ENCODE measurements around the gene EED.

EED gene

DNA sequence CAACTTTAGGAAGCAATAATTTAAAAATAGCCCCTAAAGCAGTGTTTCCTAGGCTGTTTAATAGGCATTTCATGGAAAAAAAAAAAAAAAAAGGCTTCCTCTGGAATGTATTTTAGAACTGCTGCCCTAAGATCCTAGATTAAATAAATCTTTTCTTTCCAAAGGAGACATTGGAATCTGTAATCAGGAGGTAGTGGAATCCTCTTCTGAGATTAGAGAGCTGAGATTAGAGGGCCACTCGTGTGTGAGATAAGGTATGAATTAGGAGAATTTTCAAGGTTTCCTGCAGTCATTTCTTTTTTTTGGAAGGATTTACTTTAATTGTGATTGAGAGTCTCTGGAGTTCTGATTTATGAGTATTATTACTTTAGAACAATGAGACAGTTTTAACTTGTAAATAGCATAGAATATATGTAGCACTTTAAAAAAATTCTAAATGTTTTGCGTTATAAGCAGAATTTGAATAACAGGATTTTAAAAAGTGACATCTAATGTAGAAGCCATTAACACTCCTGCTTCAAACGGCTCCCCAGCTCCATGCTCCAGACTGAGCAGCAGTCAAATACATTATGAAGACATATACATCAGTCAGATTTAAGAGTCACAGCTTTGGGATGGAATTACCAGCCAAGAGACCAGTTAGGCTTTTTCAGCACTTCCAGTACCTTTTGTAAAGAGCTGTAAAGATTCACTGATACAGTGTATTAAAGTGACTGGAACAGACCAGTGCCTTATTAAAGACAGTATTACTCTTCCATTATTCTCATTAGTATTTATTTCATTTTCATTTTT is 5.0 kb downstream of the EED start:
- no peak for DNase-seq

DNA sequence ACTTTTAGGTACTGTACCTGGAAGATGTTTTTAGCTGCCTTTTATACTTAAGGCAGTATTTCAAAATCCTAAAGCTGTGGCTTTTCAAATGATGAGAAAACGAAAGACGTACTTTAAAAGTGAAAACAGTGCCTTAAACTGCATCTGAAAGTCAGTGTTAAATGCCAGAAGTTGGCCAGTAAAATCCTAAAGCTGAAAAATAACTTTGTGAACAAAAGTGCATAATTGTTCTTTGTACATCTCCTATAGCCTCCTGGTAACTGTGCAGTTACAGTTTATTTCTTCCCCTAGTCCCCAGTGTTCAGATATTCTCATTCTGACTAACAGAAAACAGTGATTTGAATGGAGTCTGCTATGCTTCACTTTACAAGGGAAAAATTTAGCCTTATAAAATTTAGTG is 6.8 kb downstream of the EED start:
- no peak for DNase-seq

DNA sequence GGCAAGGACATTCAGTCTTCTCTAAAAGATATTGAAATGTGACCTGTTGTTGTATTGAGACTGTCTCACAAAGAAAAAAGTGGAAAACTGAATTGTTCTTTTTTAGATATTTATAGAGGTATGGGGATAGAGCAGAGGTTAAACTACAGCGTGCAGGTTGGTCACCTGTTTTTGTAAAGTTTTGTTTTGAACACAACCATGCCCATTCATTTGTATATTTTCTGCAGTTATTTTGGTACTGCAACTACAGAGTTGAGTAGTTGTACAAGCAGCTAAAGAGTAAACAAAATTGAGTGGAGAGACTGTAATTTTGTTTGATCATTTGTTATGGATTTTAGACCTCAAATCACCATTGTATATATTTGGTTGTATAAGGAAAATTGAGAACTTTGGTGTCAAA is 11.3 kb downstream of the EED start:
- DNase-seq = no peak

DNA sequence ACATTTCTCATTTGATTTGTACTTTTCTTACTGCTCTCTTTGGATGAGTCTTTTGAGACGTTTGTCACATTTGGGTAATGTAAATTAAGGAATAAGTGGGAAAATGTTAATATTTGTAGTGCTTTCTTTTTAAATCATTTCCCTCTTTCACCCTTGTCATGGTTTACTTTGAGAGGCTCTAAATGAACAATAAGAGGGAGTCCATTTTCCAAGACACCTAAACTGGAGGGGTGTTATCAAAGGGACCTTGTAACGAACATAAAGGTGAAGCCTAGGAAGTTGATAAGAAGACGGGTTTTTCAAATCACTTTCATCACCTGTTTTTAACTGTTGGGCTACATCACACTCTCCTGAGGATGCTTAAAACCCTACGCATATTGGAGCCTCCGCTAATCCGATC is 12.1 kb downstream of the EED start:
- DNase-seq = no peak

DNA sequence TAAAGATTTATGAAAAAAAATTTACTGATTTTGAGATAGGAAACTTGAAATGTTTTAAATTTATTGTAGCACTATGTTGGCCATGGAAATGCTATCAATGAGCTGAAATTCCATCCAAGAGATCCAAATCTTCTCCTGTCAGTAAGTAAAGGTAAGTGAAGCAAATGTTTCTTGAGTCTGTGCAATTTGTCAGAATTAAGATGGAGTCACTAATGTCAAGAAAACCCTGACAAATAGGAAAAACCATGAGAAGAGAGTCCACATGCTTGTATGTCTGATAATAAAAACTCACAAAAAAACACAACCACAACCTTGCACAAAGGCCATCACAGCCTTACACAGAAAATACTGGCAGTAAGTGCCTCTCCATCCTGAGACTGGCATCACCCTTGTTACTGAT is 12.9 kb downstream of the EED start:
- no peak for DNase-seq

DNA sequence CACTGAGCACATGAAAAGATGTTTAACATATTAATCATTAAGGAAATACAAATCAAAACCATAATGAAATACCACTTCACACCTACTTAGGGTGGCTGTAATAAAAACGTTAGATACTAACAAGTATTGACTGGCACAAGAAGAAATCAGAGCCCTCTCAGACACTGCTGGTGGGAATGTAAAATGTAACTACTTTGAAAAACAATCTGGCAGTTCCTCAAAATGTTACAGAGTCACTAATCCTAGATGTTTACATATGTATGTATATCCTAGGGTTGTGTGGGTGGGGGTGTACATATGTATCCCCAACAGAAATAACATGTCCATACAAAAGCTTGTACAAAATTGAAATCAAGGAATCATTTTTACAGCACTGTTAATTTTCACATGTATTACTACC is 15.2 kb downstream of the EED start:
- no peak for DNase-seq

DNA sequence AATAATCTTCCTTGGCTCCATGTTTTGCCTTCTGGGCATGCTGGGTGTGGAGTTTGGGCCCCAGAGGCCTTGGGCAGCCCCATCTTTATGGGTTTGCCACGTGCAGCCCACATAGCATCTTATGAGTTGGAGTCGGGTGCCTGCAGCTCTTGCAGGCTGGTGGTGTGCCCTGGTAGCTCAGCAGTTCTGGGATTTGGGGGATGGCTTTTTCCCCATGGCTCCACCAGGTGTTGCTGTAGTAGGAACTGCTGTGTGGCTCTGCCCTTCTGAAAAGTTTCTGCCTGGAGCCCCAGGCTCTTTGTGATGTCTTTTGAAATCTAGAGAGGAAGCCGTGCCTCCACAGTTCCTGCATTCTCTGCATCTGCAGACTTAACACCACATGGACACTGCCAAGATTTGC is 16.8 kb downstream of the EED start:
- DNase-seq = no peak

DNA sequence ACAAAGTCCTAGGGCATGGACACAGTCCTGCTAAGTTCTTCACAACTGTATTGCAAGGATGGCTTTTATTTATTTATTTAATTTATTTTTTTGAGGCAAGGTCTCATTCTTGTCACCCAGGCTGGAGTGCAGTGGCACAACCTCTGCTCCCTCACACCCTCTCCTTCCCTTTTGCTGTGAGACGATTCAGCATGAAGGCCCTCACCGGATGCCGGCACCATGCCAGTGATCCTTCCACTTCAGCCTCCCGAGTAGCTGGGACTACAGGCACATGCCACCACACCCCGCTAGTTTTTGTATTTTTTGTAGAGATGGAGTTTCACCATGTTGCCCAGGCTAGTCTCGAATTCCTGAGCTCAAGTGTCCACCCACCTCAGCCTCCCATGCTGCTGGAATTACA is 17.8 kb downstream of the EED start:
- DNase-seq = no peak

DNA sequence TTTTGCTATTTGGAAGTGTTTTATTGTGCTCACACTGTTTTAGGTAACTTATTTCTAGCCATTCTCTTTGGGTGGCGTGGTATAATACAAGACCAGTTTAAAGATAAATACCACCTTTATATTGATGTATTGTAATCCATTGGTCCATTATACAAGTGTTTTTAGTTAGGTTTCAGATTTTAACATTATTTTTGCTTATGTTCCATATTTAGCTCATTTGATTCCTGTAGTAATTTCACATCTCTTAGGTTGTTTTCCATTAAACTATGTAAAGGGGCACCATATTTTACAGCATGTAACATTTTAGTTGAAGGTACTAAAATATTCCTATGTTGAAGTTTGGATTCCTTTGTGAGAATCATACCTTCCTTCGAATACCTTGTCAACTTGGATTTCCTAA is 20.1 kb downstream of the EED start:
- no peak for DNase-seq

DNA sequence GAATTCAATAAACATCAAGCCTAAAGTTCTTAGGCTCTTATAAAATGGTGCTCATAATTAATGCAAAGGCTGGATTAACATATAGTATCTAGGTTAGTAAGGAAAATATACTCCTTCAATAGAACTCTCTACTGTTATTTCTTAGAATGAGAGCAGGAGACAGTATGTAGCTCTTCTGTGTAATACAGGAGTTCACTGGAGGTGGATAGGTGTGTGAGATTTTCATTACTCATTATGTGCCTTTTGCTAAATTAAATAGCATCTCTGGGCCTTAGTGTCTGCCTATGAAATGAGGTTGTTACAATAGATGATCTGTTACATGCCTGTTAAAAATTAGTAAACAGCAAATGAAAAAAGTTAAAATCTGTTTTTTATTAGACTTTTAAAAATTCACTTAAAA is 20.6 kb downstream of the EED start:
- no peak for DNase-seq

DNA sequence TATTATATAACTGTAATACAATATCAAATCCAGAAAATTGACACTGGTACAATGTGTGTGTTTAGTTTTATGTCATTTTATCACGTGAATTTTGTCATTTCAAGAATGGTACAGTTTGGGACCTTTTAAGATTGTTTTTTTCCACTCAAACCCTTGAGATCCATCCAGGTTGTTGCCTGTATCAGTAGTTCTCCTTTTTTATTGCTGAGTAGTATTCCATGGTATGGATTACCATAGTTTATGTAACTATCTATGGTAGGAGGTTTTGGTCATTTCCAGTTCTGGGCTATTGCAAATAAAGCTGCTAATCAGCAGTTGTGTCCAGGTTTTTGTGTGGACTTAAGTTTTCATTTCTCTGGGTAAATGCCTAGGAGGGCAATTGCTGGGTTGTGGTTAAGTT is 25.1 kb downstream of the EED start:
- DNase-seq = no peak

DNA sequence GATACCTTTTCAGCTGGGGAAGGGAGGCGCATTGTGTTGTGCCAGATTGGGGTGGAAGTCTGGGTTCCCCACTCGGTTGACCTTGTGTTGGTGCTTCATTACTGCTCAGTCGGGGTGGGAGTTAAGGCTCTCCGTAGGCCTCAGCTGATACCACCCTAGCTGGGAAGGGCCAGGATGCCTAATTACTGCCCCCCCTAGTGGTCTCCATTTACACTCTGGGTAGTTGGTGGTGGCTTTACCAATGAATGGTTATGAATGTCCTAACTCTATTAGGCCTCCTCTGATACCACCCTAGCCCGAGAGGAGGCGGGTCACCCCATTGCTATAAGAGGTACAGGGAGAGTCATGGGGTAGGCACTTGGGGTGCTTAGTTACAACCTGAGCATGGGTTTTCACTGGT is 29.9 kb downstream of the EED start:
- DNase-seq = no peak

DNA sequence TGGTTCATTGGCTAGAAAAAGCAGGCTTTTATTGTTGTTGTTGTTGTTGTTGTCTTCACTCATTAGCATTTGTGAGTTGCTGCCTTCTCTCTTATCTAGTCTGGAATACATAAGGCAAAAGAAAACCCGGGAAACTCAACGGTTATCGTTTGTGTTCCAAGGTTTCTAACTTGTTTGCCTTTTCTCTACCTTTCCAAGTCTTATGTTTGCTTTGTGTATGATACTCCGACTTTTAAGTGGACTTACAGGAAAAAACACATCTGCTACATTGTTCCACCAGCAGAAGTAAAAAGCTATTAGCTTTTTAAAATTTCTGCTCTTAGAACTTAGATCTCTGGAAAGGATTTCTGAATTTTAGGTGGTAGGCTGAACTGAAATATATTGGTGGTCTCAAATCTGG is 30.4 kb downstream of the EED start:
- DNase-seq = no peak

DNA sequence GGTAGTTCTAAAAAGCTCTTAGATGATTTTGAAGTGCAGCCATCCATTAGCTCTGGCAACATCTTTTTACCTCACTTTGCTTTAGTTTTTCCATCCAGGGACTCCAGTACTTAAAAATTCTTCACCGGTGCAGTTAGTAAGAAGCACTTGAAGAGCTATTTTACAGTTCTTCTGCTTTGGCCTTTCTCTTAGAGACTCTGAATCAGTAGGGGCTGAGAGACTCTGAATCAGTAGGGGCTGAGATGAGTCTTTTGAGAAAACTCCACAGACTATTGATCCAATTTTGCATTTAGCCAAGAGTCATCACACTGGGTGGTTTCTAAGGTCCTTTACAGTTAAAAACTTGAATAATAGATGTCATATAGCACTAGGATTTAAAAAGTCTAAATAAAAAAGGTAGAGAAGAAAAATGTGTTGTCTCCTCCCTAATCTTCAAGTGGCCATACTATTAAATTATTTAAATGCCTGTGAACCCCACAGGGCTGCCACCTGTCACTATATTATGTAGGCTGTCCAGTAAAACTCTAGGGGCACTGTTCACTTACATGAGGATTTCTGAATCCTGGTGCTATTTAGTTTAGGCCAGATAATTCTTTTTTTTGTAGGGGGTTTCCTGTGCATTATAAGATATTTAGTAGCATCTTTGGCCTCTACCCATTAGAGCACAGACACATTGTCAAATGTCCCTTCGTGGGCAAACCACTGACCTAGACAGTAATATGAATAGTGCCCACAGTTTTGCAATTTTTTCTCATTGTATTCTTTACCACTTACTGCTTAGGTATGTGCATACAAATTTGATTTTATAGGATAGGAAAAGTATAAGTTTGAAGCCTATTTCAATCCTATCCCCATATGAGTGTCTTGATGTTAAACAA is 31.2 kb downstream of the EED start:
- no peak for DNase-seq

DNA sequence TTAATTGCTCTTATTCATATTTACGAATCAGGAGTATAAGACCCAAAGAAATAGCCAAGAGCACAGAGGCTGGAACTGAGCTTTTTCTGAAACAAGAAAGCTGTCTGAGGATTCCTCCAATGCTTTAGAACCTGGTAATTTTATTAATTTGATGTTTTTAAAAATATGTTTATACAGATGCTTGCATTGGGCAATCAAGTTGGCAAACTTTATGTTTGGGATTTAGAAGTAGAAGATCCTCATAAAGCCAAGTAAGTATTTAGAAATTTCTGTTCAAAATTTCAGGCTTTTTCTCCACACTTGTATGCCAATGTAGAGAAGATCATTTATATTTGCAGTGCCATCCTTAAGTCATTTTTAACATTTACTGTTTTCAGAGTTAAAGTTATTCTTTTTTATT is 33.2 kb downstream of the EED start:
- no peak for DNase-seq

DNA sequence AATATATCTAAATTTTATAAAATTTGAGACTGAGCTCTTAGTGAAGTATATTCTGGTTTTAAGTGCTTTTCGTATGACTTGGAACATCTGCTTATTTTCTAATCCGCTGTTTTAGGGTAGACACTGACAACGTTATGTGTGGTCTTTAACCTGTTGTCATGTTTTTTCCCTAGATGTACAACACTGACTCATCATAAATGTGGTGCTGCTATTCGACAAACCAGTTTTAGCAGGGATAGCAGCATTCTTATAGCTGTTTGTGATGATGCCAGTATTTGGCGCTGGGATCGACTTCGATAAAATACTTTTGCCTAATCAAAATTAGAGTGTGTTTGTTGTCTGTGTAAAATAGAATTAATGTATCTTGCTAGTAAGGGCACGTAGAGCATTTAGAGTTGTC is 33.7 kb downstream of the EED start:
- DNase-seq = no peak

DNA sequence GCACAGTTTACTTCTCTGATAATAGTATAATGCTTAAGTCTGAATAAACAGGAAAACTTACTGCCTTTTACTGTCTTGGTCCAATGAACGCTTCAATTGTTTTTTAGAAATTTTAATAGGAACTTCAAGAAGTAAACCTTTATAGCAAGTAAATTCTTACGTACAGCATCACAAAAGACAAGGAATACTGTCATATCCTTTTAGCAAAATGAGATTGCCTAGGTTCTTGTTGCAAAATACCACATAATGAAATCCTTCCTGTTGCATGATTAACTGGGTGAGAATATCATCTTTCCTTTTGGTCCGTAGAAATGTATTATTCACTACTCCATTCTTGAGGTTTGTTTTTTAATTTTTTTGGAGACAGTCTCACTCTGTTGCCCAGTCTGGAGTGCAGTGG is 35.2 kb downstream of the EED start:
- DNase-seq = peak in 1 of 2 donors; percentile 47

DNA sequence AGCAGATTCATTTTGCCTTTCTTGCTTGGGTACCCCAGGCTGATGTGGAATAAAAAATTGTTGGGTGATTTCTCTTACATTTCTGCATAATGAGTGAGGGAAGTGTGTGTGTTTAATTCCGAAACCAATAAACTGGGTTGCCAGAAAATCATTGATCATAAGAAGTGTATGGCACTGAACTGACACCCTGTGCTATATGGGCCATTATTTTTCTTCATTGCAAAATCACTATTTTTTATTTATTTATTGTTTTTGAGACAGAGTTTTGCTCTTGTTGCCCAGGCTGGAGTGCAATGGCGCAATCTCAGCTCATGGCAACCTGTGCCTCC is 42.9 kb downstream of the EED start:
- no peak for DNase-seq

DNA sequence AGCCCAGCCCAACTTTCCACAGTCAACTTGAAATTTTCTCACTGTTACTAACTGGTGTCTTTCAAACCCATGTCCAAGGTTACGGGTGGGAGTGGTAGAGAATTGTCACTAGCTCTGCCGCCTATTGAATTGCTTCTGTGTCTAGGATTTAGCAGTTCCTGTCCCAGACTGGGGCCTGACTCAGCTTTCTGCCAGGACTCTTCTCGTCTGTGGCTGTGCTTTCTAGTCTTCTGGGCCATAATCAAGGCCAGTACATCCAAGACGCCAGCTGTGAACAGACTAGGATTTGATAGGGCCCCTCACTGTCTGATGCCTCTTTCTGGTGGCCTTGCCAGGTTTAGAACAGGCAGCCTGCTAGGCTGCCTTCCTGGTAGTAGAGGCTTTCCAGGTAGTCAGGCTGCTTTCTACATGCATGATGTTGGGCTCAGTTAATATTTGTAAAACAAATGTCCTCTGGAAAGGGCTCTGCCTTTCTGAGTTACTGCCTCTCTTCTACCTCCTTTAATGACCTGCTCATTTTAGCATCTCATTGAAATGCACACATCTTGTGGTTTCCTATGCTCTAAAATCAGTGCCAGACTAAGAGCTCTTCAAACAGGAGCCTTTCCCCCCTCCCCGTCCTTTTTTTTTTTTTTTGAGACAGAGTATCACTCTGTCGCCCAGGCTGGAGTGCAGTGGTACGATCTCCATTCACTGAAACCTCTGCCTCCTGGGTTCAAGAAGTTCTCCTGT is 44.4 kb downstream of the EED start:
- no peak for DNase-seq

DNA sequence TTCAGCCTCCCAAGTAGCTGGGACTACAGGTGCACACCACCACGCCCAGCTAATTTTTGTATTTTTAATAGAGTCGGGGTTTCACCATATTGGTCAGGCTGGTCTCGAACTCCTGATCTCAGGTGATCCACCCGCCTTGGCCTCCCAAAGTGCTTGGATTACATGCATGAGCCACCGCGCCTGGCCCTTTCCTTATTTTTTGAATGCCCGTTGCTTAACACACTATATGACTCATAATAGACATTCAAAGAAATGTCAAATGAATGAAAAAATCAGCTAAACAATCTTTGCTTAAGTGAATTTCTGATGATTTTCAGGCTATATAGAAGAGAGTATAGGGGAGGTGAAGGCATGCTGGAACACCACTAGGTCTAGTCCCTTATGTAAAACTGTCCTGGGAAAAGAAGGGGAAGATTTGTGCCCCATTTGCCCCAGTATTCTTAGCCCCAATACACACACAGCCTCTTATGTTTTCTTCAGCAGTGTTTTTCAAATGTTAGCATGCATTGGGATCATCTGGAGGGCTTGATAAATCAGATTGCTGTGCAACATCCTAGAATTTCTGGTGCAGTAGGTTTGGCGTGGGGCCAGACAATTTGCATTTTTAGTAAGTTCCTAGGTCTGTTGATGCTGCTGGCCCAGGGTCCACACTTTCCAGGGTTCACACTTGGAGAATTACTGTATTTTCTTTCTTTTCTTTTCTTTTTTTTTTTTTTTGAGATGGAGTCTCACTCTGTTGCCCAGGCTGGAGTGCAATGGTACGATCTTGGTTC is 45.1 kb downstream of the EED start:
- peak in 1 of 2 donors; percentile 13 for DNase-seq

DNA sequence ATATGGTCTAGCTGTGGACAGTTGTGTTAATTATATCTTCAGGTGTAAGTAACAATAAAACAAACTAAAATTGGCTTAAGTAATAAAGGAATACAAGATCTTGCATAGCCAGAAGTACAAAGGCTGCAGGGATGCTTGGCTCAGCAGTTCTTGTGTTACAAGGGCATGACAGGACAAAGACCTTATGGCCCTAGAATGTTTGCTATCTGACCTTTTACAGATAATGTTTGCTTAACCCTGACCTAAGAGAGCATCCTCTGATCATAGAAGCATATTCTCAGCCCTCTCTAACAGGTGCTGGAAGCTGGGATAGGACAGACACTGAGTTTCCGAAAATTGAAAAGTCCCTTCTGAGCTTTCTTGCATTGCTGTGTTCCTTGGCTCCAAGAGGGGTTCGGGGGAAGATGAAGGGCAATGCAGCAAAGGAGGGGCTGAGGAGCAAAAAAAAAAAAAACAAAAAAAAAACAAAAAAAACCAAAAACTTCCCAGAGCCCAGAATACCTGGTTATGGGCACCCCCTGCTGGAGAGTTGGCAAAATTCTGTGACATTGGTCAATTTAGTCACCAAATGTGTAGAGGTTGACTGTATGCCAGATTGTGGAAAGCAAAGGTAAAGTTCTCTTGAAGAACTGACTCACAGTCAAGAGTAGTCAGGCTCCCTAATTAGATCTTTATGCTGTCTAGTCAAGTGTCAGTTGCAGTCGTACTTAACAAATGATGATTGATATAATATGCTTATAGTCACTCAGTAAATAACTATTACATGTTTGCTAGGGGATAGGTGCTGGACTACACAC is 47.1 kb downstream of the EED start:
- peak; percentile 37 to 42 for DNase-seq
